HepG2 (cell line): ENCODE results near the gene ESPN. TPM values are rescaled to one million over a fixed set of nuclear protein-coding genes. Genes with fewer than 3 reads are reported as not detected.
A peak's percentile ranks its signal among the peaks of the same experiment; 100 is the strongest.

ENCODE experiments used
- ATAC-seq: fragments of 200-7000 bp; cut with Tn5 transposase; 3 replicates; pipeline ENCODE4 v1.9.1; 2020; ENCODE audit warnings: mild to moderate bottlenecking, moderate library complexity
- BruUV-seq: library from RNA; stranded (reverse); fragments of 400-500 nt; replicated peaks from 2 replicates; lab custom pipeline; 2021; lab: Mats Ljungman, UMichigan
- CTCF ChIA-PET: fragments of 300-600 bp; formaldehyde crosslinking; extraction: SDS; loops from one replicate; lab custom pipeline; 2021; ENCODE audit warnings: low total read pairs, inconsistent platforms, low intra/inter-chr PET ratio; lab: Yijun Ruan, JAX
- POLR2A ChIA-PET: fragments of 350-600 bp; sonication (Branson Sonifier 250); formaldehyde crosslinking; loops from one replicate; lab custom pipeline; 2020; ENCODE audit warnings: antibody characterized with exemption, inconsistent platforms; lab: Yijun Ruan, JAX
- DNase-seq: peaks from one replicate; pipeline ENCODE4 v3.0.0-alpha.2; 2015; ENCODE audit warnings: low spot score
- FAIRE-seq: peaks from 3 replicates; lab custom pipeline; 2011; peaks lifted over from hg19 to GRCh38; lab: Jason Lieb, UNC
- H2AFZ ChIP-seq: one replicate; pipeline ENCODE4 v1.6.1; 2011; ENCODE audit warnings: low read length, inconsistent platforms
- H3K27ac ChIP-seq: fragments of 300-600 bp; 3 replicates; pipeline ENCODE4 v1.8.0; 2011; ENCODE audit warnings: mixed run types, mild to moderate bottlenecking, mixed read lengths, low read length, inconsistent platforms; ENCODE audit not compliant: insufficient read depth; ENCODE audit errors: extremely low read length
- H3K27me3 ChIP-seq, 2 experiments: fragments of 200-600 bp in 1 of 2; 2 replicates in 1 of 2; 3 replicates in 1 of 2; pipeline versions ENCODE4 v1.6.0 to v1.8.0; 2011; ENCODE audit warnings: low read length in 2 of 2, mild to moderate bottlenecking in 2 of 2, moderate library complexity in 2 of 2, inconsistent platforms in 1 of 2; ENCODE audit not compliant: insufficient read depth in 2 of 2, control insufficient read depth in 1 of 2
- H3K36me3 ChIP-seq, 2 experiments: fragments of 200-600 bp in 1 of 2; replicated peaks in 1 of 2; 2 replicates in 1 of 2; 3 replicates in 1 of 2; pipeline versions ENCODE4 v1.5.1 to v1.8.0; 2011; ENCODE audit warnings: low read length in 2 of 2, inconsistent platforms in 1 of 2; ENCODE audit not compliant: insufficient read depth in 2 of 2, control insufficient read depth in 1 of 2
- H3K4me1 ChIP-seq: 2 replicates; pipeline ENCODE4 v1.5.1; 2012; ENCODE audit warnings: low read length, inconsistent platforms; ENCODE audit not compliant: insufficient read depth
- H3K4me2 ChIP-seq: 2 replicates; pipeline ENCODE4 v1.6.0; 2011; ENCODE audit warnings: low read depth, low read length, inconsistent platforms
- H3K4me3 ChIP-seq, 3 experiments: fragments of 200-600 bp in 1 of 3; sonication (generic), shearing (Covaris generic) in 1 of 3; replicated peaks in 1 of 3; 2 replicates each; pipeline ENCODE4 v1.5.1; 2011 to 2016; ENCODE audit warnings: low read length in 3 of 3, inconsistent platforms in 2 of 3, low read depth in 2 of 3, mild to moderate bottlenecking in 2 of 3, control low read depth in 1 of 3, mixed read lengths in 1 of 3; ENCODE audit not compliant: insufficient read depth in 1 of 3
- H3K79me2 ChIP-seq: one replicate; pipeline ENCODE4 v1.6.1; 2011; ENCODE audit warnings: low read length, inconsistent platforms; ENCODE audit not compliant: insufficient read depth
- H3K9ac ChIP-seq: 2 replicates; pipeline ENCODE4 v1.6.0; 2011; ENCODE audit warnings: mild to moderate bottlenecking, low read depth, low read length, inconsistent platforms; ENCODE audit not compliant: insufficient read depth
- H3K9me3 ChIP-seq: 2 replicates; pipeline ENCODE4 v1.5.1; 2012; ENCODE audit warnings: mild to moderate bottlenecking, low read length
- H4K20me1 ChIP-seq: 2 replicates; pipeline ENCODE4 v1.6.0; 2011; ENCODE audit warnings: inconsistent platforms, mild to moderate bottlenecking, low read length, moderate library complexity; ENCODE audit not compliant: insufficient read depth
- CCAR2 ChIP-seq: fragments of 200-400 bp; formaldehyde crosslinking; optimal IDR thresholded peaks from 2 replicates; pipeline ENCODE3; 2018; ENCODE audit warnings: low read depth, mild to moderate bottlenecking, low read length, moderate library complexity
- HNF4G ChIP-seq, 2 experiments: sonication (generic) in 1 of 2; formaldehyde crosslinking in 1 of 2; IDR thresholded peaks; 2 replicates each; pipeline versions ENCODE4 v1.4.0 to v1.6.1; 2011 to 2020; ENCODE audit warnings: borderline replicate concordance in 2 of 2, low read depth in 2 of 2, mild to moderate bottlenecking in 2 of 2, low read length in 1 of 2, missing genetic modification reagents in 1 of 2, moderate library complexity in 1 of 2
- IKZF4 ChIP-seq: sonication (generic); formaldehyde crosslinking; IDR thresholded peaks from 2 replicates; pipeline ENCODE4 v1.5.1; 2020; ENCODE audit warnings: borderline replicate concordance, mild to moderate bottlenecking, low read depth, missing genetic modification reagents; ENCODE audit errors: not compliant biosample characterization
- KDM1A ChIP-seq: IDR thresholded peaks from 2 replicates; pipeline ENCODE4 v1.6.1; 2016; ENCODE audit warnings: missing compliant biosample characterization
- KLF11 ChIP-seq: IDR thresholded peaks from 2 replicates; pipeline ENCODE4 v1.6.1; 2016; ENCODE audit warnings: missing compliant biosample characterization
- KLF9 ChIP-seq: IDR thresholded peaks from 2 replicates; pipeline ENCODE4 v1.6.1; 2016; ENCODE audit warnings: low read depth
- KMT2A ChIP-seq: sonication (generic); formaldehyde crosslinking; IDR thresholded peaks from 2 replicates; pipeline ENCODE4 v1.4.0; 2020; ENCODE audit warnings: missing genetic modification reagents
- PPARG ChIP-seq: conservative IDR thresholded peaks from 2 replicates; pipeline ENCODE4 v1.6.1; 2016; ENCODE audit warnings: missing biosample characterization, missing genetic modification reagents
- SMAD3 ChIP-seq: sonication (generic); formaldehyde crosslinking; IDR thresholded peaks from 2 replicates; pipeline ENCODE4 v1.4.0; 2020; ENCODE audit warnings: missing genetic modification reagents
- WGBS: methylation state at CpG from one replicate; pipeline ENCODE4 v1.1.6; 2017; ENCODE audit warnings: low lambda C conversion rate; 5-methylcytosine and 5-hydroxymethylcytosine counted together
- in situ Hi-C: cut with HindIII; loops from 2 replicates; pipeline ENCODE4 v1.10.0; 2017; ENCODE audit warnings: low pct_unique_long_range_greater_than_20kb; ENCODE audit not compliant: extremely low pct_ligation_motif_present
- intact Hi-C: fragments of 100-400 bp; cut with micrococcal nuclease; formaldehyde crosslinking; loops from one replicate; pipeline ENCODE4 v1.10.0; 2022; ENCODE audit not compliant: unreplicated experiment
- polyA plus RNA-seq, 8 experiments: library from polyadenylated mRNA; depleted of rRNA in 3 of 8; stranded (reverse) in 7 of 8; unstranded in 1 of 8; fragments of >200 nt; fragmentation: Illumina TruSeq in 4 of 8; extraction: Trizol in 4 of 8; gene quantifications; 2 replicates each; pipeline versions ENCODE4 v1.2.1 to v1.2.3, GENCODE V29; 2011 to 2016; ENCODE audit warnings: low read depth in 4 of 8, missing spikeins in 1 of 8, mixed read lengths in 1 of 8; ENCODE audit not compliant: insufficient read depth in 1 of 8
- total RNA-seq, 5 experiments: library from RNA; depleted of rRNA; stranded (reverse); fragments of >200 nt; fragmentation: Illumina TruSeq; extraction: Trizol; gene quantifications; 2 replicates each; pipeline ENCODE4 v1.2.3, GENCODE V29; 2016; ENCODE audit warnings: low read depth in 1 of 5

ESPN gene
- total and polyA plus RNA-seq, 2 of the 13 experiments (the other 11 are each of a cell fraction or from before 2014, with no cell fraction given), result 48.6 to 54.2 TPM

- FAIRE-seq, result no peak
- intact Hi-C loops, result no loop called here
- H3K4me2 ChIP-seq, result peak overlapping the region; percentile 95; the same call in 1 of the 2 replicates
- no peak overlapping the region for H2AFZ ChIP-seq
- no peaks in the 10 kb centered on the region for H3K36me3 ChIP-seq
- no peak overlapping the region for H3K27ac ChIP-seq
- TF ChIP-seq SMAD3 (CRISPR knock-in tag) (no peak), CCAR2 (no peak), IKZF4 (no peak), PPARG (CRISPR knock-in tag) (no peak), HNF4G (IDR thresholded peaks at IDR 0.05; ENCODE audit: borderline replicate concordance, low read depth, low read length) (no peak), HNF4G (CRISPR knock-in tag; IDR thresholded peaks at IDR 0.05; ENCODE audit: borderline replicate concordance, low read depth) (no peak), KLF11 (CRISPR knock-in tag) (no peak), KDM1A (no peak), KLF9 (no peak), KMT2A (CRISPR knock-in tag) (no peak)
- peaks cover 47% of the 10 kb centered on the region for H3K4me1 ChIP-seq
- peaks cover 26 to 61% of the 10 kb centered on the region in 2 experiments; a peak in 4 of 5 replicates for H3K27me3 ChIP-seq
- BruUV-seq, result no TSS peak
- no peak overlapping the region for H3K9ac ChIP-seq
- H4K20me1 ChIP-seq, result no peaks in the 10 kb centered on the region
- no peak for DNase-seq
- H3K4me3 ChIP-seq, result peak overlapping the region in 1 of 3 experiments; percentile 3; a peak in 2 of 6 replicates
- peak; percentile 29 for ATAC-seq
- no peaks in the 10 kb centered on the region for H3K79me2 ChIP-seq
- ChIA-PET POLR2A (interaction anchor here (0.9 to 1.4 kb wide), 2 partner anchors 9 to 13 kb away, joined by 3 to 5 read pairs; no protein-coding TSS in a partner anchor), CTCF (no interaction called here)
- H3K9me3 ChIP-seq, result no peaks in the 10 kb centered on the region
- in situ Hi-C loops, result loop anchor here (25.0 kb wide), 1 partner anchor 714 kb away; no protein-coding TSS in a partner anchor
- 7% methylated on average over 3 of the region's 13 CpGs for WGBS
Observed at GRCh38 chr1:6498576-6499111, 74.1 kb downstream of the ESPN start.
